ENCODE results near the gene GLA. TPM values are rescaled to one million over a fixed set of nuclear protein-coding genes. Genes with fewer than 3 reads are reported as not detected.

Gene GLA
- total RNA-seq, 1 donor from 2014 or later = 48.3 TPM

GRCh38 chrX:101430457-101431078, 22.8 kb upstream of the GLA start:
- H3K27ac ChIP-seq = no peak overlapping the region
- no peak overlapping the region for H3K9ac ChIP-seq
- peaks cover 18% of the 10 kb centered on the region for H3F3A ChIP-seq (ENCODE audit: low read depth)
- peaks cover 10% of the 10 kb centered on the region for H3K36me3 ChIP-seq
- H3K4me3 ChIP-seq = no peak overlapping the region
- no peak overlapping the region for H2AFZ ChIP-seq (replicated peaks)
- H3K4me2 ChIP-seq = no peak overlapping the region
- no peaks in the 10 kb centered on the region for H3K79me2 ChIP-seq (ENCODE audit: low read depth)
- peaks cover 11% of the 10 kb centered on the region for H3K9me3 ChIP-seq (ENCODE audit: low read depth)
- no peak for DNase-seq (ENCODE audit: low spot score)
- no peak overlapping the region for H3K4me3 Mint-ChIP-seq
- TF ChIP-seq, protein P1, sequence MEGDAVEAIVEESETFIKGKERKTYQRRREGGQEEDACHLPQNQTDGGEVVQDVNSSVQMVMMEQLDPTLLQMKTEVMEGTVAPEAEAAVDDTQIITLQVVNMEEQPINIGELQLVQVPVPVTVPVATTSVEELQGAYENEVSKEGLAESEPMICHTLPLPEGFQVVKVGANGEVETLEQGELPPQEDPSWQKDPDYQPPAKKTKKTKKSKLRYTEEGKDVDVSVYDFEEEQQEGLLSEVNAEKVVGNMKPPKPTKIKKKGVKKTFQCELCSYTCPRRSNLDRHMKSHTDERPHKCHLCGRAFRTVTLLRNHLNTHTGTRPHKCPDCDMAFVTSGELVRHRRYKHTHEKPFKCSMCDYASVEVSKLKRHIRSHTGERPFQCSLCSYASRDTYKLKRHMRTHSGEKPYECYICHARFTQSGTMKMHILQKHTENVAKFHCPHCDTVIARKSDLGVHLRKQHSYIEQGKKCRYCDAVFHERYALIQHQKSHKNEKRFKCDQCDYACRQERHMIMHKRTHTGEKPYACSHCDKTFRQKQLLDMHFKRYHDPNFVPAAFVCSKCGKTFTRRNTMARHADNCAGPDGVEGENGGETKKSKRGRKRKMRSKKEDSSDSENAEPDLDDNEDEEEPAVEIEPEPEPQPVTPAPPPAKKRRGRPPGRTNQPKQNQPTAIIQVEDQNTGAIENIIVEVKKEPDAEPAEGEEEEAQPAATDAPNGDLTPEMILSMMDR (IDR thresholded peaks at IDR 0.05) = no peak
- no peaks in the 10 kb centered on the region for H4K20me1 ChIP-seq (ENCODE audit: low read depth)
- H3K27me3 Mint-ChIP-seq (ENCODE audit: insufficient read depth, low read depth) = no peaks in the 10 kb centered on the region
- H3K4me1 ChIP-seq = no peaks in the 10 kb centered on the region
- H3K4me1 Mint-ChIP-seq = no peaks in the 10 kb centered on the region
- no peak overlapping the region for H3K27ac Mint-ChIP-seq
- peaks cover 27% of the 10 kb centered on the region for H3K9me3 Mint-ChIP-seq
- no peaks in the 10 kb centered on the region for H3K27me3 ChIP-seq
- peaks cover 25% of the 10 kb centered on the region for H3K36me3 Mint-ChIP-seq

GRCh38 chrX:101429934-101430333, 22.2 kb upstream of the GLA start:
- Mint-ChIP-seq H3K4me3 (no peak overlapping the region), H3K27ac (no peak overlapping the region), H3K4me1 (no peaks in the 10 kb centered on the region), H3K27me3 (ENCODE audit: insufficient read depth, low read depth) (no peaks in the 10 kb centered on the region), H3K9me3 (peaks cover 29% of the 10 kb centered on the region), H3K36me3 (peaks cover 27% of the 10 kb centered on the region)
- H3F3A ChIP-seq (ENCODE audit: low read depth) = peaks cover 18% of the 10 kb centered on the region
- no peak for DNase-seq (ENCODE audit: low spot score)
- H3K4me3 ChIP-seq = no peak overlapping the region
- H3K36me3 ChIP-seq = peaks cover 10% of the 10 kb centered on the region
- H3K9ac ChIP-seq = no peak overlapping the region
- H3K27me3 ChIP-seq = no peaks in the 10 kb centered on the region
- no peak overlapping the region for H3K27ac ChIP-seq
- H3K4me1 ChIP-seq = no peaks in the 10 kb centered on the region
- TF ChIP-seq, protein P1 (IDR thresholded peaks at IDR 0.05) = no peak
- TF ChIP-seq EZH2 (IDR thresholded peaks at IDR 0.05) = no peak
- no peak for TF ChIP-seq EZH2phosphoT487 (IDR thresholded peaks at IDR 0.05)
- no peaks in the 10 kb centered on the region for H3K79me2 ChIP-seq (ENCODE audit: low read depth)
- no peak overlapping the region for H2AFZ ChIP-seq (replicated peaks)
- no peaks in the 10 kb centered on the region for H4K20me1 ChIP-seq (ENCODE audit: low read depth)
- peaks cover 11% of the 10 kb centered on the region for H3K9me3 ChIP-seq (ENCODE audit: low read depth)
- H3K4me2 ChIP-seq = no peak overlapping the region

DNA sequence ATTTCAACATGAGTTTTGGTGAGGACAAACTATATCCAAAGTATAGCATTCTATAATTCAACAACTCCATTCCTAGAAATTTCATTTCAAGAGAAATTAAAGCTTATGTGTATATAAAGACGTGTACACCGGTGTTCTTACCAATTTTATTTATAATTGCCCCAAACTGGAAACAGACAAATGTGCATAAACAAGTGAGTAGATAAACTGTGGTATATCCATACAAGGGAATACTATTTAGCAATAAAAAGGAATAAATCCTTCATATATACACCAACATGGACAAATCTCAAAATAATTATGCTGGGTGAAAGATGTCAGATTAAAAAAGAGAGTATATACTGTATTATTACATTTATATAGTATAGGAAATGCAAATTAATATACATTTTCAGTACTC, 20.2 kb upstream of the GLA start:
- Mint-ChIP-seq H3K36me3 (peaks cover 26% of the 10 kb centered on the region), H3K27ac (no peak overlapping the region), H3K9me3 (peaks cover 29% of the 10 kb centered on the region), H3K27me3 (ENCODE audit: insufficient read depth, low read depth) (no peaks in the 10 kb centered on the region), H3K4me1 (no peaks in the 10 kb centered on the region), H3K4me3 (no peak overlapping the region)
- H3K36me3 ChIP-seq = peaks cover 10% of the 10 kb centered on the region
- no peak overlapping the region for H3K4me2 ChIP-seq
- no peak overlapping the region for H2AFZ ChIP-seq (replicated peaks)
- no peaks in the 10 kb centered on the region for H3K27me3 ChIP-seq
- no peak for DNase-seq (ENCODE audit: low spot score)
- peaks cover 6% of the 10 kb centered on the region for H3K9me3 ChIP-seq (ENCODE audit: low read depth)
- H3K27ac ChIP-seq = no peak overlapping the region
- no peak overlapping the region for H3K4me3 ChIP-seq
- H3K9ac ChIP-seq = no peak overlapping the region
- TF ChIP-seq, protein P1 (IDR thresholded peaks at IDR 0.05) = no peak
- TF ChIP-seq EZH2 (IDR thresholded peaks at IDR 0.05) = no peak
- no peak for TF ChIP-seq EZH2phosphoT487 (IDR thresholded peaks at IDR 0.05)
- H3K79me2 ChIP-seq (ENCODE audit: low read depth) = no peaks in the 10 kb centered on the region
- no peaks in the 10 kb centered on the region for H3K4me1 ChIP-seq
- H4K20me1 ChIP-seq (ENCODE audit: low read depth) = no peaks in the 10 kb centered on the region
- H3F3A ChIP-seq (ENCODE audit: low read depth) = peaks cover 11% of the 10 kb centered on the region
